Measurements from ENCODE around the gene UBAC1.
"Not testable (repeated sequence)": the region's sequence is repeated elsewhere in the genome, so short reads cannot be mapped to it uniquely, and the experiment has no call there.

Gene UBAC1

DNA sequence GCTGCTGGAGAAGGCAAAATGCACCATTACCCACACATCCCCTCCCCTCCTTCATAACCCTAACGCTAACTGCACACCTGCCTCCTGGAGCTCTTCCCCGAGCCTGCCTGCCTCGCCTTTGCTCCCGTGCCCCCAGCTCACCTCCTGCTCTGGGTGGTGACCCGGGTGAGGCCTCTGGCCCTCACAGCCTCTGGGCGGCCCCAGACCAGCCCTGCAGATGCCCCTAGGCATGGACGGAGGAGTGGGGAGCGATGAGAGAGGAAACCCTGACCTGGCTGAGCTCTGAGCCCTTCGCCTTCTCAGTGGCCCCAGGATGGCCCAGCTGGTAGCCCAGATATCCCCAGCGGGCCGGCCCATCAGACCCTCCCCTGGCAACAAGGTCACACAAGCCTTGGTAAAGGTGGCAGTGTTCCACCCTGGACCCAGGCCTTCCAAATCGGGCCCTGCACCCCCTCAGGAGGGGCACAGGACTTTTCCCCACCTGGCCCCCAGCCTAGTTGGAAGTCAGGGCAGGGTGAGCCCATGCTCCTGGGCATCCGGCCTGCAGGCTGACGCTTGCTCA, 39.3 kb downstream of the UBAC1 start:
- DNase-seq (ENCODE audit: low read depth in 2 of 2) = no peak

DNA sequence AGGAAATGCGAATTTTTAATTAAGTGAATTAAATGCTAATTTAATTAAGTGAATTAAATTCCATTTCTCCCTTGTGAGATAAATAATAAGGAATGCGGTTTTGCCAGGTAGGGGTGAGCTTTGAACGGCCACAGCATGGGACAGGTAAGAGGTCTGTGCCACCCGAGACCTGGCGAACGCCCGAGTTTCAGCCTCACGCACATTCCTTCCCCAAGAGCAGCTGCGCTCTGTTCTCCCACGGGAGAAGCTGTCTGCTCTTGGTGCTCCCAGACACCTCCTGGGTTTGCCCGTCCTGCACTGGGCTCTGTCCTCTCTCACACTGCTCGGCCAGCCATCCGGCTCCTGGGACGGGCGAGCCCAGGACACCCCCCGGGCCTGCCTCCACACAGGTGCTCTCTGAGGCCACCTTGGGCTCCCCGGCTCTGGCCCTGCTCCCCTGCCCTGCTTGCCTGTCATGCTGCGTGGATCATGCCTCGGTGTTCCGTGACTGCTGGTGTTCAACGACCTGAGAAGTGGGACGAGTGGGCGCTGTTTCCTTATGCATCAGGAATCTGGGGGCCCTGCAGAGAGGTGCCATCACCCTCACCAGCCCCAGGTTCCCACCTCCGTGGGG, 40.1 kb downstream of the UBAC1 start:
- no peak for DNase-seq (ENCODE audit: low read depth in 2 of 2)

DNA sequence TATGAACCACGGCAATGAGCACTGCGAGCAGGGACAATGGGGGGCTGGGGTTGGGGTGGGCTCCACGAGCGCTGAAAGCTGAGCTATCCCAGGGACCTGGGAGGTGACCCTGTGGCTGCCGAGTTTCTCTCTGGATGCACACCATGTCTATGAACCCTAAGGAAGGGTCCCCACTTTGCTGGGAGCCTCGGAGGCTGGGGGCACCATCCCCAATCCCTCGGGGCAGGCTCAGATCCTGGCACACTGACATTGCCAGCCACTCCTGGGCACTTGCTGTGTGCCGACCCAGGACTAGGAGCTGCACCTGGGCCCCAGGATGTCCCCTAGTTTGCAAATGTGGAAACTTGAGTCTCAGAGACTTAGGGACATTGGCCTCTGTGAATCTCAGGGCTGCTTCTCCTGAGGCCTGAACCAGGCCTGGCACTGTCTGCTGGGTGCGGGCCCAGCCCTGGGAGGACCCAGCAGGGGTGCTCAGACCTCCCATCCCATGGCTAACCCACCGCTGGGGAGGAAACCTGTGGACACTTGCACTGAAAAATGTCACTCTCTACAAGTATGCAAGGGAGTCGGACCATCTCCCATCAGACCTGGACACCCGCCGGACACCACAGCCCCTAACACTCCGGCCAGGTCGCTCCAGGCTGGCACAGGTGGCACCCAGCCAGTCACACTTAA, 40.8 kb downstream of the UBAC1 start:
- no peak for DNase-seq (ENCODE audit: low read depth in 2 of 2)

DNA sequence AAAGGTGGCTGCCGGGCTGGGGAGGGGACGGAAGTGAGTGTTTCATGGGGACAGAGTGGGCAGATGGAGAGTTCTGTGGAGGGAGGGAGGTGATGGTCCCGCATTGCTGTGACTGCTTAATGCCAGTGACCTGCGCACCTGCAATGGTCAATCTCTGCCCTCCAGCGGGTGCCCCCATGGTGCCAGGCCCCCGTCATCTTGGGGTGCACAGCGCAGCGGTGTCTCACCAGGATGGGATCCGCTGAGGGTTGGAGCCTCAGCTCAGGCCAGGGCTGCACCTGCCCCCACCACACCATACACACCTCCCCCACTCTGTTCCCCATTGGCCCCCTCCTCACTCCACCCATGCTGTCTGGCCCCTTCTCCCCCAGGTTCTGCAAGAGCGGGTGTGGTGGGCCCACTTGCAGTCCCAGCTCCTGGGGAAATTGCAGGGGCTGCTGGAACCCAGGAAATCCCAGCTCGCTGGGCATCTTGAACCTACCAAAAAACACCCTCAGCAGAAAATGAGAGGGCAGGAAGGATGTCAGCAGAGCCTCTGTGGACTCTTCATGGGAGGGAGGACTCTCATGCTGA, 41.8 kb downstream of the UBAC1 start:
- DNase-seq (ENCODE audit: low read depth in 2 of 2) = no peak

DNA sequence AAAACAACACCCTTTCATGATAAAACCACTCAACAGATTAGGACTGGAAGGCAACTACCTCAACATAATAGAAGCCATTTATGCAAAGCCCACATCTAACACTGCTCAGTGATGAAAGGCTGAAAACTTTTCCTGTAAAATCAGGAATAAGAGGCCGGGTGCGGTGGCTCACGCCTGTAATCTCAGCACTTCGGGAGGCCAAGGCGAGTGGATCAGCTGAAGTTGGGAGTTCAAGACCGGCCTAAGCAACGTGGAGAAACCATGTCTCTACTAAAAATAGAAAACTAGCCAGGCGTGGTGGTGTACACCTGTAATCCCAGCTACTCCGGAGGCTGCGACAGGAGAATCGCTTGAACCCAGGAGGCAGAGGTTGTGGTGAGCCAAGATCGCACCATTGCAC, 44.9 kb downstream of the UBAC1 start:
- not testable (repeated sequence) for DNase-seq (ENCODE audit: low read depth in 2 of 2)

DNA sequence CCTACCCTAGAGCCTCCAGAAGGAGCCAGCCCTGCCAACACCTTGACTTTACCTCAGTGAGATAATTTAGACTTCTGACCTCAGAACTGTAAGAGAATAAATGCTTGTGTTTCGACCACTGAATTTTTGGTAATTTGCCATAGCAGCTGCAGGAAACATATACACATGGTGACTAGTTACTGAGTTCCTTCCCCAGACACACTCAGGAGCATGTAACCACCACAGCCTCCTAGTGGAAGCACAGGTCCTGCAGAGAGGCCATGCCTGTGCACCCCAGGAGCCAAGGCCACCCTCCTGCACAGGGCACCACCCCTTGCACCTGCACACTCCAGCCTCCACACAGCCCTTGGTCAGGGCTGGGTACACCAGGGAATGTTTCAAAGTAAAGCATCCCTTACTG, 46.3 kb downstream of the UBAC1 start:
- DNase-seq (ENCODE audit: low read depth in 2 of 2) = no peak

DNA sequence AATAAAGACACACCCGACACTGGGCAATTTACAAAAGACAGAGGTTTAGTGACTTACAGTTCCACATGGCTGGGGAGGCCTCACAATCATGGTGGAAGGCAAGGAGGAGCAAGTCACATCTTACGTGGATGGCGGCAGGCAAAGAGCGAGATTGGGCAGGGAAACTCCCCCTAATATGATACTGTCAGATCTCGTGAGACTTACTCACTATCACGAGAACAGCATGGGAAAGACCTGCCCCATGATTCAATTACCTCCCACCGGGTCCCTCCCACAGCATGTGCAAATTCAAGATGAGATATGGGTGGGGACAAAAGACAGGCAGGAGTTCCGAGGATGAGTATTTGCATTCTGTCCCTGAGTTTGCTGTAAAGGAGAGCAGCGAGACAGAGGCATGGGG, 49.9 kb downstream of the UBAC1 start:
- not testable (repeated sequence) for DNase-seq (ENCODE audit: low read depth in 2 of 2)

DNA sequence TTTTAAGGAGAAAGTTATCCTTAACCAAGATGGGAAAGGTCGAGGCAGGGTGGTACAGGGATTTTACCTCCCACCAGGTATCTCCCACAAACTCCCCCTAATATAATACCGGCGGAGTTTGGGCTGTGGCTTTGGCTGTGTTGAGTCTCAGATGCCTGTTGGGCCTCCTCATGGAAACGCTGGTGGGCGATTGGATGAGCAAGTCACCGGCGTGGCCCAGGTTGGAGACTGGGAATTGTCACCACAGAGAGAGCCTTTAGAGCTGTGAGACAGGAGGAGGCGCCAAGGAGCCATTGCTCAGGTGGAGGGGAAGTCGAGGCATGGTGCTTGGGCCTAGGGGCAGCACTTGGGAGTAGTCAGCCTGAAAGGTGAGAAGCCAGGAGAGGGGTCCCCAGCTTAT, 50.4 kb downstream of the UBAC1 start:
- no peak for DNase-seq (ENCODE audit: low read depth in 2 of 2)

DNA sequence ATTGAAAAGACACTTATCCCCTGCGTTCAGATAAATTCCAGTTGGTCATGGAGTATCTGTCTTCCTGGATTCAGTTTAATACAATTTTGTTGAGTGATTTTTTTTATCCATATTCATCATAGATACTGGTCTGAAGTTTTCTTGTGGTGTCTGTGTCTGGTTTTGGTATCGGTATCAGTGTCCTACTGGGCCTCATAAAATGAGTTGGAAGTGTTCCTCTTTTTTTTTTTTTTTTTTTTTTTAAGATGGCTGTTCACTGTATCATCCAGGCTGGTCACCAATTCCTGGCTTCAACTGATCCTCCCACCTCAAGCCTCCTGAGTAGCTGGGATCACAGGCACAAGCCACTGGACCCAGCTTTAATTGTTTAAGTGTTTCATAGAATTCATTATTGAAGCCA, 51.0 kb downstream of the UBAC1 start:
- DNase-seq (ENCODE audit: low read depth in 2 of 2) = no peak

DNA sequence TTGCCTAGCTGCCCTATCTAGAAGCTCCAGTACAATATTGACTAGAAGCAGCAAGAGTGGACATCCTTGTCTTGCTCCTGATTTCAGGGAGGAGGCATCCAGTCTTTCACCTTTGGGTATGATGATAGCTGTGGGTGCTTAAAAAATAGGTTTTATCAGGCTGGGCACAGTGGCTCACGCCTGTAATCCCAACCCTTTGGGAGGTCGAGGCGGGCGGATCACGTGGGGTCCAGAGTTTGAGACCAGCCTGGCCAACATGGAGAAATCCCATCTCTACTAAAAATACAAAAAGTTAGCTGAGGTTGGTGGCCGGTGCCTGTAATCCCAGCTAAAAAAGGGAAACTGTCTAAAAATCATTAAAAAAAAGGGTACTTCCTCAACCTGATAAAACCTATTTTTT, 51.8 kb downstream of the UBAC1 start:
- DNase-seq (ENCODE audit: low read depth in 2 of 2) = no peak

DNA sequence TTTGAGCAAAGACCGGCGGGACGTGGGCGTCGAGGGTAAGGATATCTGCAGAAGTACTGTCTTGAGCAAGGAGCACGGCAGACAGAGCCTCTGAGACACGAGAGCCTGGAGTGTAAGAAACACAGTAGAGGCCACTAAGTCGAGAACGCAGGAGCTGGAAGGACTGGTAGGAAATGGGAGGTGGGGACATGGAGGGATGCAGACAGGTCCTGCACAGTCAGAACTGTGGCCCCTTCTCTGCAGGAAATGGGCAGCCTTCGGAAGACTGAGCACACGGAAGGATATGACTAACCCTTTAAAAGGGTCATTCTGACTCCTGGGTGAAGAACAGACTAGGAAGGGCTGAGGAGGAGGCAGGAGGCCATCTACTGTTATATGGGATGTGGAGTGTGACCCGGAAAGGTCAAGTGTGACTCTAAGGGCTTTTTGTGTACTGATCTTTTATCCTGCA, 52.4 kb downstream of the UBAC1 start:
- no peak for DNase-seq (ENCODE audit: low read depth in 2 of 2)

DNA sequence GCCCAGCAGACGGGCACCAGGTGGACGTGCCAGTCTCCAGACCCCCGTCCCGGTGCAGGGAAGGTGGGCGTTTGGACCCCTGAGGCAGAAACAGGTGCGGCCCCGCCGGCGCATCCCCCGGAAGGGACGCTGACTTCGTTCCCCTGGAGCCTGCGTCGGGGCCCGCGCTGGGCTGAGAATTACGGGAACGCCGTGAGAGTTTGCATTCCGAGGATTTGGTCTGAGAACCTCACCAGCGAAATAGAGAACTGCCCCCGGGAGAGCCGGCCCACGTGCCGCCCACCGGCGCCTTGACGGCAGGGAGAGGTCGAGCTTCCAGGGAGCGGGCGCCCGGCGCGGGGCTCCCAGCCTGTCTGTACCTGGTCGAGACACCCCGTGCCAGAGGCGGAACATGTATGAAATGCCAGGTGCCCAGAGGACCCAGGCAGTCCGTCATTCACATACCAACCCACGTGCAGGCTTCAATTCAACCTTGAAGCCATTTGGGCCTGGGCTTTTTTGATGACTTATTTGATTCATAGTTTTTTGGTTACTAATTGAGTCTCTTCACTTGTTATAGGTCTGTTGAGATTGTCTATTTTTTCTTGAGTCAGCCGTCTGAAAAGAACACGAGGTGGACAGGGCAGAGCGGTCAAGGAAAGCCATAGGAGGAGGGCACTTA, 53.0 kb downstream of the UBAC1 start:
- no peak for DNase-seq (ENCODE audit: low read depth in 2 of 2)

DNA sequence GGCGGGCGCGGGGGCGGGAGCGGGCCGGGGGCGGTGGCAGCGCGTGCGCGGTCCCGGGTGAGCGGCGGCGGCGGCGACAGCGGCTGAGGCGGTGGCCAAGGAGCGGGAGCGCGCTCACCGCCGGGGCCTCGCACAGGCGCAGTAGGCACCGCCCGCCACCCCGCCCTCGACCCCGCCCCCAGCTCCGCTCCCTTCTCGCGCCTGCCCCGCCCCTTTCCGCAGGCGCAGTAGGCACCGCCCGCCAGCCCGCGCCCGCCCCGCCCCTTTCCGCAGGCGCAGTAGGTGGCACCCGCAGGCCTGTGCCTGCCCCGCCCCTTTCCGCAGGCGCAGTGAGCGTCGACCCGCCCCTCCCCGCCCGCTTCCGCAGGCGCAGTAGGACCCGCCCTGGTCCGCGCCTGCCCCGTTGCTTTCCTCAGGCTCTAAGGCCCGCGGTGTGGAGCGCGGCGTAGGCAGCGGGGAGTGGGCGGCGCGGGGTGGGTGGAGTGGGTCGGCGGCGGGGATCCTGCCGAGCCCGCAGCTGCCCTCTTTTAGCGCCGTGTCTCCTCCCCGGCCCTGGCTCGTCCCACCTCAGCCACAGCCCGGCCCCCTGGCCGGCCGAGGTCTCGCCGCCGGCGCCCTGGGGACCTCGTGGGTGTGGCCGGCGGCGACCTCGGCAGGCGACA, 53.6 kb downstream of the UBAC1 start, which contains the start of gene CAMSAP1:
TSS of gene CAMSAP1 (minus strand) at position 116 of the 662 bp plus-strand sequence. CDS start 387 bp downstream, outside the sequence.
- DNase-seq (ENCODE audit: low read depth in 2 of 2) = peak; percentile 95 to 96

DNA sequence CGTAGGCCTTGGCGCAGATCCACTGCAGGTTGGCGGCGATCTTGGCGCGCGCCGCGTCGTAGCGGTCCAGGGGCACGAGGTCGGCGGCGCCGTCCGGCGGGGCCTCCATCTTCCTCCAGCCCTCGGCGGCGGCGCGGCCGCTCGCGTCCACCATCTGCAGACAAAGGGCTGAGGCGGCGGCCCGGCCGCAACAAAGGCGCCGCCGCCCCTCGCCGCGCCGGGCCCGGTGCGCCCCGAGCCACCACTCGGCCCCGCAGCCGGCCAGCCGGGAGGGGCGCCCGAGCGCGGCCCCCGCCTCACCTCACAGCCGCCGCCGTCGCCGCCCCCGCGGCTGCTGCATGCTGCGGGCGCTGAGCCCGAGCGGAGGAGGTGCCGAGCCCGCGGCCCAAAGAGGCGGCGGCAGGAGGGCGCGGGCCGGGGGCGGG, 54.2 kb downstream of the UBAC1 start:
- DNase-seq (ENCODE audit: low read depth in 2 of 2) = no peak

DNA sequence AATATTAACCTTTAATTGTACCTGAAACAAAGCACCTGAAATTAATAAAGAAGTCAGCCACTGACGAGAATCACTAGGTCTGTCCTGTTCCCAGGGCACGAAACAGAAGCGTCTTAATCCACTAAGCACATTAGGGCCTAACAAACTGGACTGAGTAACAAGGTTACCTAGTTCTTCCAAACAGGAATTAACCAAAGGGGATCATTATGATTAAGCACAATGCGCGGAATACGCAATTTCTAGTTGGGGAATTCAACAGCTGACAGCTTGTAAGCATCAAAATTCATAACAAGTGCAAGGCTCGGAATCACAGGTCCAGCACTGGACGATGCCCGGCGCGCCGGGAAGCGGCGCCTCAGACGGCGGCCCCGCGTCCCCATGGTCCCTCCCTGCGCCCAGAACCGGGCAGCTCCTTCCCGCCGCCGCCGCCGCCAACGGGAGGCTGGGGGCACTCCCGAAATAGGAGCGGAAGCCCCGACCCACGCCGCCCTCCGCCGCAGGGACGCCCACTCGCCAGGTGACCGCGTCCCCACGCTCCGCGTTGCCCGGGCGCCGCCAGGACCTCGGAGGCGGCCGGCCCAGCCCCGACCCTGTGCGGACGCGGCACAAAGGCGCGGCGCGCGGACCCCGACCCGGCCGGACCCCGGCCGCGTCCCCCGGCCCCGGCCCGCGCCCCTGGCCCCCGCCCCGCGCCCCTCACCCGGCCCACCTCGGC, 54.7 kb downstream of the UBAC1 start:
- no peak for DNase-seq (ENCODE audit: low read depth in 2 of 2)

DNA sequence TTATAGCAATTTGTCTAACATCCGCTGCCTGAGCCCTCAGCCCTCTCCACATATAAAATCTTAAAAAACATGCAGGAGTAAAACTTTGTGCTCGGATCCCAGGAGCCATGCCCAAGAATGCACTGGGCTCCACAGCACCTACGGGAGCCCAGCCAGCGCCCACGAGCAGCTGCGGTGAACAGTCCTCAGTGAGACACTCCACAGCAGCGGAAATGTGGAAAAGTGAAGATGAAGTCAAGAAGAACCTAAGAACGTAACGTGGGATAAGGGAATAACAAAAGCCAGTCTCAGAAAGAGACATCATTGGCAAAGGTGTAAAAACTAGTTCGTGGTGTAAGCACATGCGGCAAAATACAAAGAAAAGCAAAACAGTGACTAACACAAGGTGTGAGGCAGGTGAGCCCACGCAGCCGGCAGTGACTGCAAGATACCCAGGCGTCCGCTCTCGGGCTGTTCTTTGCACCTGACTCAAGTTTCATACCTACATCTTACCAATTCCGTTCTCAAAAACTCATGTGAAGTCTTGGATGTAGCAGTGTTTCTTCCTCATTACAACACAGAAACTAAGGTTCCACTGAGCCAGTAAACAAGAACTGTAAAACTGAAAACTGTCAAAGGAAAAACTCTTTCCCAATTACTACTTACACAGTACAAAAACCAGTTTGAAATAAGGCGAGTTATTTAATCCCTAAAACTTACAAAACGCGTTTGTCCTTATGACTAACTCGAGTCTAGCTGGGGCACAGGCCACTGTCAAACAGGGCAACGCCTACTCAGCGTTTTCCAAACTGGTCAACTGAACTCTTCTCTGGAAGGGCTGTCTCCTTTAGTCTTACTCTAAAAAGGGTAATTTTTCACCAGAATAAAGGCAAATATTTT, 55.6 kb downstream of the UBAC1 start:
- DNase-seq (ENCODE audit: low read depth in 2 of 2) = peak; percentile 60 to 64

DNA sequence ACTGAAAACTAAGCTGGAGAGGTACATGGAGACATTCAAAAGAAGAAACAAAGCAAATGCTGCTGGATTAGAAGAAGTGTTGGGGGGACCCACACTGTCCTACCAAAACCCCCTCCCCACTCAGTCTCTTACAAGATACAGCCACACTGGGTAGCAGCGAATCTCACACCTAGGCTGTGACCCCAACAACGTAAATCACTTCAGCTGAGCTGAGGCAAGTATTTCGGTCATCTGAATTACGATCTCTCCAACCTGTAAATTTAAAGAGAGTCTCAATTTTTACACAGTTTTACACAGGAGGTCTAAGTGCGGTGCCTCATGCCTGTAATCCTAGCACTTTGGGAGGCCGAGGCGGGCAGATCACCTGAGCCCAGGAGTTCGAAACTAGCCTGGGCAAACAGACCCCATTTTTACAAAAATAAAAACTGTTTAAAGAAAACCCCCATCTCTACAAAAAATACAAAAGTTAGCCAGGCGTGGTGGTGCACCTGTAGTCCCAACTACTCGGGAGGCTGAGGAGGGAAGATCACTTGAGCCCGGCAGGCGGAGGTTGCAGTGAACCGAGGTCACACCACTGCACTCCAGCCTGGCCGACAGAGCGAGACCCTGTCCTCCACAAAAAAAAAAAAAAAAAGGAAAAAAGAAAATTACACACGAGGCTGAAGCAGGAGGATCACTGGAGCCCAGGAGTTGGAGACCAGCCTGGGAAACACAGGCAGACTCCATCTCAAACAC, 57.2 kb downstream of the UBAC1 start:
- DNase-seq (ENCODE audit: low read depth in 2 of 2) = no peak

DNA sequence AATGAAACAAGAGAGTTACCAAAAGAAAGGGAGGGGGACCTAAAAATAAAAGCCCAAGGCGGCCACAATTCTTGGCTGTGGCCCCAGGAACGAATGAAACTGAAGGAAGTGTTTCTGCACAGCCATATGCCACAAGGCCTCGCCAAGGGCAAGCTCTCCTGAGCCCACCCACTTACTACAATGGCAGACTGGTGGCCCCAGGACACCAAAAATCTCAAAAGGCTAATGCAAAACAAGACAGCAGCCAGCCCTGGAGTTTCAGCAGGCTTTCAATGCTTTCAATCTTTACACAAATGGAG, 57.9 kb downstream of the UBAC1 start:
- DNase-seq (ENCODE audit: low read depth in 2 of 2) = no peak

DNA sequence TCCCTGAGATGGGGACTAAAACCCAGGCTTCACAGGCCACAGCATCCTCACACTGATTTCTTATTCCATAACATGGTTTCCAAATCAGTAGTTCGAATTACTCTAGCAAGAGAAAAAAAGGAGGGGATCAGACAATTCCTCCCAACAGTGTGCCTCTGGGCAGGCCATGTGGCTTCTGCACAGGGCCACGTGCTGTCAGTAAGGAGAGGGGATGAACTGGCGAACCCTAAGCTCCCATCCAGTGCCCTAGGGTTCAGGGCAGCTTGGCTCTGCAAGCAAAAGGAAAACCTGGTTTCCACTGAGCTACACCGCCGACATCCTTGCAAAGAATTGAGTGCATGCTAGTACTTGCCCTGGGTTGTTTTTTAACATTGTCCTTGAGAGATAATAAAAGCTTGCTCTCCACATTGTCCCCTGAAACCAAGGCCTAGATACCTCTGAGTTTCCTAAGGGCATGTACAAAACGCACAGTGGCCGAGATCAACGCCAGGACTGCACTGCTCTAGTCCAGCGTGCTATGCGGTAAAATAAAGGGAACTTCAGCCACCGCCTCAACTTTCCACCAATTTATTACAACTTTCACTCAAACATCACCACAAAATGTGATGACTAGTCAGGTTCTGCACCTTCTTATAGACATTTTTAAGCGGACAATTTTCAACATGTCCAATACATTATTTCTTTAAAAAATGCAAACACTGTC, 58.4 kb downstream of the UBAC1 start:
- DNase-seq (ENCODE audit: low read depth in 2 of 2) = no peak

Data from stimulated activated CD4-positive, alpha-beta T cell treated with anti-CD3 and anti-CD28 coated beads, Interleukin-1b, Interleukin-23, amount 100 ng/mL, for 4 hours (primary cell).